ENCODE data around the gene NPAS3.

The NPAS3 gene

DNA sequence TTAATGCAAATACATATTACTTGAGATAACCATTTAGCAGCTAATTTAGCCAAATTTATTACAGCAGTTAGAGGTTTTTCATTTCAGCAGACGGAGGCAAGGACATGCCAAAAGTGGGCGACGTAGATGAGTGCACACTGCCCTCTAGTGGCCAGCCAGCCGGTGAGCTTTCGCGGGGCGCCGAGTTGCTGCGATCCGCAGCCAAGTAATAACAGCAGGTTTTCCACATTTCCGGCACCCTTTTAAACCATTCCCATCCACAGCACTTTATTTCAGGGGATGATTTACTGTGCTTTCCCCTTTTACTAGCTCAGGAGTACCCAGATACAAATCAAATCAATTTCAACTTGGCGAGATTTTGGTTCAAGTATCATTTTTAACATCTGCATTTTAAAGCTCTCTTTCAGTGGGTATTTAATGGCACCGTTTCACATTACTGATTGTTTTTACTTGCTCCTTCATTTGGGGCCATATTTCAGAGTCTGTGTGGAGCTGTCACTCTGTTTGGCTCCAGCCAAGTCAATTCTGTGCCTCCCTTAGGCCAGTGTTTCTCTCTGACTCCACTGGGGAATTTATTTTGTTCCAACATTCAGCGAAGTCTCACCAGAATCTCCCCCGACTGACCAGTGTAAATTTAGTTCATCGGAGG lies 854.2 kb downstream of the NPAS3 start:
- peak; percentile 13 to 41 for DNase-seq (ENCODE audit: low read depth in 2 of 2)

DNA sequence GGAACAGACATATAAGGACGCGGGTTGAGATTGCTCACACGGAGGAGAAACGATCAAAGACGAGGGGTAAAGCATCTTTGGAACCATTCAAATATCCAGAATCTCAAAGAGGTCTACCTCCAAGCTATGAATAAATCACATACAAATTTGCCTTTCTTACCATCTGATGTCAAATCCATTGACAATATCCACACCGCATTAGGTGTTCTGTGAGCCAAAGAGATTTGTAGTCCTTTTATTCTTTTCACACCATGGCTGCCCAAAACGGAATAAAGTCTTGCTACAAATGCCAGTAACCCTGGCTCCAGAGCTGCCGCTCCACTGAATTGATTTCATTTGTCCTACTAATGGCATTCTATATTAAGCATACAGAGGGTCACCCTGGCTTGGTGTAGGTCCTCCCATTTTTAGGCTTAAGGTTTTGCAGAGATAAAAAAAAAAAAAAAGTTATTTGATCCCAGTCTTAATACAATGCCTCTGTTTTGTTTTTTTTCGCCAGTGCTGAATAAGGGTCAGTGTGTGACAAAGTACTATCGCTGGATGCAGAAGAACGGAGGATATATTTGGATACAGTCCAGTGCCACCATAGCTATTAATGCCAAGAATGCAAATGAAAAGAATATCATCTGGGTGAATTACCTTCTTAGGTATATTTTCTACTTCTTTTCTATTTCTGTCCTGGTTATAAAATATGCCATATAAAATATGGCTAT lies 854.9 kb downstream of the NPAS3 start:
- DNase-seq (ENCODE audit: low read depth in 2 of 2): no peak

DNA sequence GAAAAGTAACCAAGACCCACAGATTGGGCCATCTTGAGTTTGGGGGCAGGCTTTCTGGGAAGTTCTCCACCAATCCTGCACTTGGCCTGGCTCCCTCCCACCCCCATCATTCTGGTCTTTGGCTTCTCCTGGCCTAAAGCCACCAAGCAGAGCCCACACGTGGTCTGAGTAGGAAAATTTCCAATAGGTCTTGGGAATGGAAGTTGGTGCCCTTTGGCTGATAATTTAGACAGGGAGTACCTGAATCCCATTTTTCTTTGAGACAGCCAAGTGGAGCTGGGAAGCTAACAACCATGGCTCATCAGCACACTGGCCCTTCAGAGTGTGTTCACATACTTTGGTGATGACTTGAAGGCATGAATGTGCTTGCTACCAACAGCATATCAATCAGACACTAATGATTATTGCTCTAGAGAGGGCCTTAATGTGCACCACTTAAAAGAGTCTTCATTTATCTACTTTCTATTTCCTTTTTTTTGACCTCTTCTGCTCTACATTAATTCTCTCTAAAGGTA lies 856.2 kb downstream of the NPAS3 start:
- DNase-seq (ENCODE audit: low read depth in 2 of 2): no peak

DNA sequence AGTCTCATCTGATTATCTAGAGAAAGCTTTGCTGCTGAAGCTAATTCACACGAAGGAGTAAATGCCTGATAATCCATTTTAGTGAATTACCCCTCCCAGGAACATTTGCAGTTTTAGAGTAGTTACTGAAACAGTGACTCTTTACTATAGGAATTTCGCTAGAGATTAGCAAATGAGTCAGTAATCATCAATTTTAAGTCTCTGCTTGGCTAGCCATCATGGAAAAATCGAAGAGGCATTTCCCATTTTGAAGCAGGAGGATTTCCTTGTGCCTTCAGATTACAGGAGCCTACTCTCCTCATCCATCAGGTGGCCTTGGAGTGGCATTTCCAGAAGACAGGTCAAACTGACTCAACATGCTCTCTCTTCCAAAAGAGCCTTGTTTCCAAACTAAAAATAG lies 857.7 kb downstream of the NPAS3 start:
- DNase-seq (ENCODE audit: low read depth in 2 of 2): no peak

DNA sequence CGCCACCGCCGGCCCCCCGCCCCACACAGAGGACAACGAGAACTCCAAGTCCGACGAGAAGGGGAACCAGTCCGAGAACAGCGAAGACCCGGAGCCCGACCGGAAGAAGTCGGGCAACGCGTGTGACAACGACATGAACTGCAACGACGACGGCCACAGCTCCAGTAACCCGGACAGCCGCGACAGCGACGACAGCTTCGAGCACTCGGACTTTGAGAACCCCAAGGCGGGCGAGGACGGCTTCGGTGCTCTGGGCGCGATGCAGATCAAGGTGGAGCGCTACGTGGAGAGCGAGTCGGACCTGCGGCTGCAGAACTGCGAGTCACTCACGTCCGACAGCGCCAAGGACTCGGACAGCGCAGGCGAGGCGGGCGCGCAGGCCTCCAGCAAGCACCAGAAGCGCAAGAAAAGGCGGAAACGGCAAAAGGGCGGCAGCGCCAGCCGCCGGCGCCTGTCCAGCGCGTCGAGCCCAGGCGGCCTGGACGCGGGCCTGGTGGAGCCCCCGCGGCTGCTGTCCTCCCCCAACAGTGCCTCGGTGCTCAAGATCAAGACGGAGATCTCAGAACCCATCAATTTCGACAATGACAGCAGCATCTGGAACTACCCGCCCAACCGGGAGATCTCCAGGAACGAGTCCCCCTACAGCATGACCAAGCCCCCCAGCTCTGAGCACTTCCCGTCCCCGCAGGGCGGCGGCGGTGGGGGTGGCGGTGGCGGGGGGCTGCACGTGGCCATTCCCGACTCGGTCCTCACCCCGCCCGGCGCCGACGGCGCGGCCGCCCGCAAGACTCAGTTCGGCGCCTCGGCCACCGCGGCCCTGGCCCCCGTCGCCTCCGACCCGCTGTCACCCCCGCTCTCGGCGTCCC lies 861.3 kb downstream of the NPAS3 start:
- DNase-seq (ENCODE audit: low read depth in 2 of 2): no peak

DNA sequence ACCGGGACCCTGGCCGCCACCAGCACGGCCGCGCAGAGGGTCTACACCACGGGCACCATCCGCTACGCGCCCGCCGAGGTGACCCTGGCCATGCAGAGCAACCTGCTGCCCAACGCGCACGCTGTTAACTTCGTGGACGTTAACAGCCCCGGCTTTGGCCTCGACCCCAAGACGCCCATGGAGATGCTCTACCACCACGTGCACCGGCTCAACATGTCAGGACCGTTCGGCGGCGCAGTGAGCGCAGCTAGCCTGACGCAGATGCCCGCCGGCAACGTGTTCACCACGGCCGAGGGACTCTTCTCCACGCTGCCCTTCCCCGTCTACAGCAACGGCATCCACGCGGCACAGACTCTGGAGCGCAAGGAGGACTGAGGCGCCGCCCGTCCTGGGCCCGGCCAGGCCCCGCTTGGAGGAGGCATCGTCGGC lies 862.1 kb downstream of the NPAS3 start:
- no peak for DNase-seq (ENCODE audit: low read depth in 2 of 2)

DNA sequence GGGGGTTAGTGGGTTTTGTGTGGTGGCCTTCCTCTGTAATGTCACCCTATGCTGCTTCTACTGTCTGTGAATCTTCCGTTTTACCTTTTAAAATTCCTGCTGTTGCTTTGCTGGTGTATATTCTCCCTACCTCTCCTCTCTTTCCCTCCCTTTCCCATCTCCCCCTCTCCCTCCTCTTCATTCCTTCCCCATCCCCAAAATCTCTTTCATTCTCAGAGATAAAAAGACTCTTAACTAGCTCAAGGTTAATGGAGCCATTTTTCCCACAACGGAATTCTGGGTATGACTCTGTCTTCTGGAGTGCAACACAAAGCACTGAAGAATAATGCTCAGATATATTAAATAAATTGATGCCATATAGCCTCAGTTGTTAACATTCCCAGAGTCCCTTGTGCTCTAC lies 864.1 kb downstream of the NPAS3 start:
- DNase-seq (ENCODE audit: low read depth in 2 of 2): no peak

DNA sequence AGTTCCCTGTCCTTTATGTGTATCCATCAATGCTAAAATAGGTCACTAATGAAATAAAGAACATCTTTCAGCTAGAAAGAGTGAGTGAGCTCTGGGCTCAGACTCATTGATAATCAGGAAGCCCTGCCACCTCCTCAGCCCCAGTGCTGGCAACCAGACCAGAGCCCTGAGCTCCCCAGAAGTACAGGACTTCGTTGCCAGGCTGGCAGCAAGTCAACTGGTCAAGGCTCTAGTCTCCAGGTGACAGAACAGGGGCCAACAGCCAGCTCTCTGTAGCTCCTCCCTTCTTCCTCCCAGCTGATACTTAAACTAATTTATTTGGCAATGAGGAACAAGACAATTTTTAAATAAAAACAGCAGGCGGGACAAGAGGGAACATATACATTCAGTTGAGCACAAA lies 866.9 kb downstream of the NPAS3 start:
- no peak for DNase-seq (ENCODE audit: low read depth in 2 of 2)

DNA sequence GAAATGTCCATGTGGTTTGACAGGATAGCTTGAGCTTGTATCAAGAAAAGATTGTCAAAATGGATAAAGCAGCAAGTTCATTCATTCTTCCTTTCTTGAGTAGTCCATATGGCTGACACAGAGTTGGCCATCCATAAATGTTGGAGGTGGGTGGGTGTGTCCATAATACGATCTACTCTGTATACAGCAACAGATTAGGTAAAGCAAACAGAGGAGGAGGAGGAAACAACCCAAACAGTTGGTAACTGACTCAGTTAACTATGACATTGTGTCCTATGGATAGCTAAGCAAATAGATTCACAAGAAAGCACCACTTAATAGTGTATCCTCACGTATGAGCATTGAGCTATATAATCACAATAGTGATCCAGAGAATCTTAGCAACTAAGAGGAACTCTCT lies 868.2 kb downstream of the NPAS3 start:
- DNase-seq (ENCODE audit: low read depth in 2 of 2): no peak

DNA sequence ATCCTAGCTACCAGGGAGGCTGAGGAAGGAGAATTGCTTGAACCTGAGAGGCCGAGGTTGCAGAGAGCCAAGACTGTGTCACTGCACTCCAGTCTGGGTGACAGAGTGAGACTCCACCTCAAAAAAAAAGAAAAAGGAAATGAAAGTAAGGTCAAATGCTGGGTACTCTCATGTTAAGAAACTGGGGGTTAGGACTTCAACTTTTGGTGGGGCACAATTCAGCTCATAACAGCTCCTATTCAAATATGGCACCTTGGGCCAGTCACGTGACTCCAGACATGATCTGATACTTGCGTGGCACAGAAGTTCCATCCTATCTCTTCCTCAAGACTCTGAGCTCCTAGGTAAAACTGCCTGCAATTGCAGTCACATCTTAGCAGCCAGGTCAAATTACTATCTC lies 869.5 kb downstream of the NPAS3 start:
- no peak for DNase-seq (ENCODE audit: low read depth in 2 of 2)

DNA sequence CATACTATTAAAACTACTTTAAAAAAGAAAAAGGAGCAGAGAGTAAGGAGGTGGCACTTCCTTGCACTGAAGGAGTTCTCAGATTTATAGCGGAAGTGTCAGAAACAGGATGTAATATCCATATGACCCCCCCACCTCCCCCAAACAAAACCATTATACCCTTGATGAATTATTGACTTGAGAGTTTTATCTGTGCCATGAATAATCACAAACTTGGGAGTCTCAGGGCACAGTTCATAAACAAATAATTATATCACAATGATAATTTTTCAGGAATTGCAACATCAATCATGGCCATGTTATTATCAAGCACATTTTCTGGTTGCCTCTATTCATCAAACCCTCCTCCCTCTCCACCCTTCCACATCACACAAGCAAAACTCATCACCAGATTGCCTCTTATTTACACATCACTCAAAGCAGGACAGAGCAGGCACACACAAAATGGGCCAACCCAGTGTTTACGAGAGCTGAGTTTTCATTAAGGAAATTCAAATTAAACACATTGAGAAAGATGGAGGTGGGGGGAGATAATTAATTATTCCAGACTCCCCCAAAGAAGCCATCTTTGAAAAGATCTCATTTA lies 870.8 kb downstream of the NPAS3 start:
- no peak for DNase-seq (ENCODE audit: low read depth in 2 of 2)

DNA sequence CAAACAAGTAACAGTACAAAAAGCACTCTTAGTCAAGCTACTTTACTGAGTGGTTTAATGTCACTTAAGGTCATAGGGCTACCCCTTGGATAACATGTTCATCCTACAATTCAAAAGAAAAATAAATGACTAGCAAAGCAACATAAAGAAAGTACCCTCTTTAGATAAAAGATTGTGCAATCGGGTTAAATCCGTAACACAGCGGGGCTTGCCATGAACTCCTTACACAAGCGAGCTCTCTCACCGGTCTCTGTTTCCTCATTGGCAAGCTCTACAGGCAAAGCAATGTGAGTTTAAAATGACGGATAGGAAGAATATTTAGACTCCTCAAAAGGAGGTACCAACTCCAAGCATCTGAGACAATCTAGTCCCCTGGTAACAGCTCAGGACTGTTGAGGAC lies 871.6 kb downstream of the NPAS3 start:
- DNase-seq (ENCODE audit: low read depth in 2 of 2): no peak

DNA sequence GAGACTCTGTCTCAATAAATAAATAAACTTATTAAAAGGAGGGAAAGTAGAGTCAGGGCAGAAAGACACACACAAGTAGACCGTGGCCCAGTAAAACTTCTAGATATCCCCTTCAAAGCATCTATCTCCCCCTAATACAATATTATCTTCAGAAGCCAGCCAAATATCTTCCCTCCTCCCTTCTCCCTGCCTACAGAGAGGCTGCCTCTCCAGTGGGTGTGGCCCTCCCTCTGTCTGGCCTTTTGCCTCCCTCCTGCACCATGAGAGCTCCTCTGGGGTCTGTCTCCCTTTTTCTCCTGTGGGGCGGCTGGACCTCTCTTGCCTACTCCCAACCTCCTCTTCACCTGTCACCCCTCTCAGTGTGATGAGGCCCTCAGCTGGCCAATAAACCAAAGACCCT lies 873.0 kb downstream of the NPAS3 start:
- DNase-seq (ENCODE audit: low read depth in 2 of 2): no peak

DNA sequence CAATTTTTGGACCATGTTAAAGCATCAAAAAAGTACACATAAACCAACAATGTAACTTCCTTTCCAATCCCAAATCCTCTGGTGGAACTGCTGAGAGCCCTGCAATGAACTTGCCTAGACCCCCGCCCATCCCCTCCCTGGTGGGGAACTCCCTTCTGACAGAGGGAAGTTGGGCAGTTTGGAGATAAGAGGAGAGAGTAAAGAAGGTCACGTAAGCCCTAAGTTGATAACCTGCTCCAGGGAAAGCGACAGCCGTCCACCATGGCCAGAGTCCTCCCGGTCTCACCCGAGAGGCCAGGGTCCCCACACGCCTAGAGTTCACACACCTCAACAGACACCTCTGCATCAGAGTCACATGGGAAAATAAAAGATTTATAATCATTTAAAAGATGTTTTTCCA lies 873.5 kb downstream of the NPAS3 start:
- DNase-seq (ENCODE audit: low read depth in 2 of 2): no peak

DNA sequence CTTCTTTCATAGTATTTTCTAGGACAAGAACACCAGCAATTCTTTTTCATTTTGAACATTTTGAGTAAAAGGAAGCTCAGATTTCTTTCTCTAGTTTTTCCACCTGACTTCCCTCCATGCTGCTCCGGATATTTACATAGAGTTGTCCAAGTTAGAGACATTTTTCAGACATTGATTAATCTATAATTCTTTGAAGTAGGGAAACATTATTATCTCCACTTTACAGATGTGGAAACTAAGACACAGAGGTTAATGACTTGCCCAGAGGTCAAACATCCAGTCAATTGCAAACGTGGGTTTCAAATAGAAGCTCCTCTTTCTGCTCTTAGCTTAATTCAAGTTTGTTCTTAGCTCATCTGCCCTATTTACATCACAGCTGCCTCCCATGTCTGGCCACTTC lies 873.9 kb downstream of the NPAS3 start:
- no peak for DNase-seq (ENCODE audit: low read depth in 2 of 2)

DNA sequence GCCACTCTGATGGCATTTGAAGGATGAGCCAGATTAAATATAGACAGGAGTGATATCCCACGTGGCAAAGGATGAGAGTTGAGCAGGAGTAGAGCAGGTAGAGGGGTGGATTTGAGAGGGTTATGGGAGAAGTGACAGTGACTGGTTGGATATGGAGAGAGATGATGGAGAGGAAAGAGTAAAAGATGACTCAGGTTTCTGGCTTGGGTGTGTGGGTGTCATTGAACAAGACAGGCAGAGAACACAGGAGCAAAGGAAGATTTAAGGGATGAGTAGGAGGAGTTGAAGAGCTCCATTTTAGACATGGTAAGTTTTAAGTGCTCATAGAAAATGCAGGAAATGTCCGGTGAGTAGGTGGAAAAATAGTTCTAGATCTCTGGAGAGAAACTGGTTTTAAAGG lies 875.3 kb downstream of the NPAS3 start:
- no peak for DNase-seq (ENCODE audit: low read depth in 2 of 2)

DNA sequence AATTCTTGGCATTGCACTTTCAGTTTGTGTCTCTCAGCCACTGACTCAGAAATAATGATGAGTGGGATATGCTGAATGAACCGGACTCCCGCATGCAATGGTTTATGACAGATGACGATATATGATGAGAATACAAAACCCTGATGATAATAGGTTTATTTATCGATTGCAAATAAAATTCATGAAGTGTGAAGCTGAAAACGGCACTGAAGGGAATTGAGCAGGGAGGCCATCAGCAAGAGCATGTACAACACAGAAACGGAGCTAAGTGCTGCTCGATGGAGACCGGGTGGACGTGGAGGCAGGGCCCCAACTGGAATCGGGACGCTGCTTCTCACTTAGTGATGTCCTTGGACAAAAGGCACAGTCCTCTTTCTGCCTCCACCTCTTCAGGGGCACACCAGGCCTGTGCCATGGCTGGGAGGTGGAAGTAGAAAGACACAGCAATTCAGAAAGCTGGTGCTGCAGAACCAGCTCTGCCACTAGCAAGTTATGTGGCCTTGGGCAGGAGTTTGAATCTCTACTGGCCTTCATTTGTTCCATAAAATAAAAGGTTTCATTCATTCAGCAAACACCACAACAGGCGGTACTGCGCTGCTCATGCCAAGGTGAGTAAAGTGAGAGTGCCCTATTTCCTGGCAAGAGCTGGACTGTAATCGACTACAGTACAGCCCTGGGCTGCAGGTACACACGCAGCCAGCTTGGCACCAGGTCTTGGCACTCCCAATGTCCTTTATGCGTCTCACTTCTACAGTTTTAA lies 895.2 kb downstream of the NPAS3 start:
- DNase-seq (ENCODE audit: low read depth in 2 of 2): no peak

DNA sequence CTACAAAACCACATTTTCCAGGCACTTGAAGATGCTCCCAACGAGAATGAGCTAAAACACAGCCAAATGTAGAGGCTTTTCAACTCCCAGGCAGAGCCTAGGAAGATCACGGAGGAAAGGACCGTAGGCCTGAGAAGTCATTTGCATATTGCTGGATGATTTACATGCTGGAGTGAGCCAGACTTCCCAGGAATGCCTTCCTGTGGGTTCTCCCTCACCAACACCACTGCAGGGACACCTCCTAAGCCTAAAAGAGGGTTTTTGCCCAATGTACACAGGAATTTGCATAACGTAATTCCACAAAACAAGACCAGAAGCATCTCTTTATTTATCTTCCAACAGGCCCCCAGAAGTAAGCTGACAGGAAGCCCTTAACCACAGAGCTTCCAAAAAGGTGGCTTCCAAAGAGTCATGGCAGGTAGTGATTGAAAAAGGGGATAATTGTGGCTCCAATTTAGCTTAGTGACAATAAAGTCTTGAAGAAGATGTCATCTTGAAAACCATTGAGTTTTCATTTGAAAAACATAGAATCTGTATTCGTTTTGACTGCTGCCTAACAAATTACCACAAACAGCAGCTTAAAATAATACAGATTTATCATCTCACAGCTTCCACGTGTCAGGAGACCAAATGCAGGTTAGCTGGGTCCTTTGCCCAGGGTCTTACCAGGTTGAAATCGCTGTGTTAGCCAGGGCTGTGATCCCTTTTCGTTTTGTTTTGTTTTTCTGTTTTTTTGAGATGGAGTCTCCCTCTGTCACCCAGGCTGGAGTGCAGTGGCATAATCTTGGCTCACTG lies 896.0 kb downstream of the NPAS3 start:
- no peak for DNase-seq (ENCODE audit: low read depth in 2 of 2)

DNA sequence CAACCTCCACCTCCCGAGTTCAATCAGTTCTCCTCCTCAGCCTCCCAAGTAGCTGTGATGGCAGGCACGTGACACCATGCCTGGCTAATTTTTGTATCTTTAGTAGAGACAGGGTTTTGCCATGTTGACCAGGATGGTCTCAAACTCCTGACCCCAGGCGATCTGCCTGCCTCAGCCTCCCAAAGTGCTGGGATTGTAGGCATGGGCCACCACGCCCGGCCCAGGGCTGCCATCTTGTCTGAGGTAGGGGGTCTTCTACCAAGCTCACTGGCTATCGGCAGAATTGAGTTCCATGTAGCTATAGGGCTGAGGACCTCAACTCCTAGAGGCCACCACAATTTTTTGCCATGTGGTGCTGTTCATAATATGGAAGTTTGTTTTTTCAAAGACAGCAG lies 896.6 kb downstream of the NPAS3 start:
- DNase-seq (ENCODE audit: low read depth in 2 of 2): no peak

DNA sequence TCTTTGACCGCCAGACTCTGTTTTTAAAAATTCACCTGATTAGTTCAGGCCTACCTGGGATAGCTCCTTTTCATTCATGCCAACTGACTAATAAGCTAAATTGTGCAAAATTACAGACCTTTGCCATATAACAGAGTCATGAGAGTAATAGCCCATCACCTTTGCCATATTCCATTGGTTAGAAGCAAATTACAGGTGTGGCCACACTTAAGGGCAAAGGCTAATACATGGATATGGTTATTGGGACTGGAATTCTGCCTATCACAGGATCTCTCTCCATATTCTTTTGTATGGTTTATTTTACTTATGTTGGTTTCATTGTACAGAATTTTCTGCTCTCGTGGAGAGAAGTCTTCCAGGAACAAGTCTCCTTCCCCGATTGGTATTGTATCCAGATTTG lies 897.0 kb downstream of the NPAS3 start:
- DNase-seq (ENCODE audit: low read depth in 2 of 2): no peak

Data from stimulated activated CD8-positive, alpha-beta memory T cell treated with anti-CD3 and anti-CD28 coated beads, Interleukin-7, amount 100 ng/mL, for 1 hour (primary cell).